Measurements from ENCODE around the gene RSAD1.

The RSAD1 gene

GRCh38 chr17:50467855-50468303, 10.8 kb upstream of the RSAD1 start:
- Histone ChIP-seq H3K36me3 (peaks cover 0 to 41% (median 14%) of the 10 kb centered on the region in 3 donors), H3K4me3 (no peak overlapping the region), H3K9me3 (no peaks in the 10 kb centered on the region), H3K27ac (no peak overlapping the region), H3K27me3 (peaks cover 0 to 34% of the 10 kb centered on the region in 2 donors), H3K4me1 (peaks cover 0 to 28% (median 14%) of the 10 kb centered on the region in 4 donors)
- no peak for TF ChIP-seq CTCF (IDR thresholded peaks at IDR 0.05)
- intact Hi-C loops (cut with DNase I; ENCODE audit: low total_unique reads) = no loop called here
- DNase-seq = no peak

GRCh38 chr17:50468304-50469207, 10.1 kb upstream of the RSAD1 start, which contains the start of gene CHAD:
Gene CHAD, minus strand, starts transcription at chr17:50468880. Its CDS starts 67 bp downstream, at chr17:50468813.
- H3K27ac ChIP-seq = no peak within 1 kb of the TSS
- TF ChIP-seq CTCF (IDR thresholded peaks at IDR 0.05) = no peak
- peaks cover 0 to 40% (median 10%) of the 10 kb centered on the region in 3 donors for H3K36me3 ChIP-seq
- H3K27me3 ChIP-seq = peaks cover 0 to 34% of the 10 kb centered on the region in 2 donors
- no peaks in the 10 kb centered on the region for H3K9me3 ChIP-seq
- intact Hi-C loops (cut with DNase I; ENCODE audit: low total_unique reads) = no loop called here
- peaks cover 0 to 28% (median 14%) of the 10 kb centered on the region in 4 donors for H3K4me1 ChIP-seq
- peak within 1 kb of the TSS; percentile 8 to 44 for H3K4me3 ChIP-seq
- no peak for DNase-seq

- Histone ChIP-seq H3K36me3 (peaks cover 0 to 41% (median 10%) of the 10 kb centered on the region in 3 donors), H3K27me3 (peaks cover 0 to 34% of the 10 kb centered on the region in 2 donors), H3K4me1 (peaks cover 0 to 28% (median 14%) of the 10 kb centered on the region in 4 donors), H3K27ac (no peak overlapping the region), H3K9me3 (no peaks in the 10 kb centered on the region), H3K4me3 (peak overlapping the region; percentile 8 to 44)
- intact Hi-C loops (cut with DNase I; ENCODE audit: low total_unique reads) = no loop called here
- TF ChIP-seq CTCF (IDR thresholded peaks at IDR 0.05) = no peak
- DNase-seq = no peak
Observed at GRCh38 chr17:50469208-50469605, 9.5 kb upstream of the RSAD1 start.

- Histone ChIP-seq H3K27me3 (peaks cover 0 to 34% of the 10 kb centered on the region in 2 donors), H3K4me1 (peaks cover 0 to 28% (median 14%) of the 10 kb centered on the region in 4 donors), H3K4me3 (no peak overlapping the region), H3K9me3 (no peaks in the 10 kb centered on the region), H3K27ac (no peak overlapping the region), H3K36me3 (peaks cover 0 to 42% (median 13%) of the 10 kb centered on the region in 3 donors)
- TF ChIP-seq CTCF (IDR thresholded peaks at IDR 0.05) = no peak
- intact Hi-C loops (cut with DNase I; ENCODE audit: low total_unique reads) = loop anchor here (10.0 kb wide), 1 partner anchor 105 kb away; no protein-coding TSS in a partner anchor
- DNase-seq = no peak
Observed at GRCh38 chr17:50469671-50470305, 8.9 kb upstream of the RSAD1 start.

GRCh38 chr17:50470426-50470825, 8.2 kb upstream of the RSAD1 start:
- no peak for DNase-seq
- peaks cover 0 to 38% (median 14%) of the 10 kb centered on the region in 3 donors for H3K36me3 ChIP-seq
- peaks cover 0 to 28% (median 14%) of the 10 kb centered on the region in 4 donors for H3K4me1 ChIP-seq
- intact Hi-C loops (cut with DNase I; ENCODE audit: low total_unique reads) = loop anchor here (10.0 kb wide), 1 partner anchor 106 kb away; no protein-coding TSS in a partner anchor
- H3K27me3 ChIP-seq = peaks cover 0 to 34% of the 10 kb centered on the region in 2 donors
- H3K9me3 ChIP-seq = no peaks in the 10 kb centered on the region
- no peak for TF ChIP-seq CTCF (IDR thresholded peaks at IDR 0.05)
- H3K4me3 ChIP-seq = no peak overlapping the region
- H3K27ac ChIP-seq = no peak overlapping the region

Measured in tibial artery (tissue), 4 donors.